ENCODE measurements around the gene ADAM15. TPM values are rescaled to one million over a fixed set of nuclear protein-coding genes. Genes with fewer than 3 reads are reported as not detected.

The ADAM15 gene
- total RNA-seq, 1 donor from 2014 or later = 69.0 TPM

- H3K4me1 Mint-ChIP-seq (ENCODE audit: unreplicated experiment) = peaks cover 11% of the 10 kb centered on the region
- H3K4me3 Mint-ChIP-seq = no peak overlapping the region
- no peaks in the 10 kb centered on the region for H3K27me3 Mint-ChIP-seq
- H3K9me3 Mint-ChIP-seq = no peaks in the 10 kb centered on the region
- H3K27ac Mint-ChIP-seq = no peak overlapping the region
- no peak for TF ChIP-seq CTCF (conservative IDR thresholded peaks at IDR 0.05)
- DNase-seq (ENCODE audit: extremely low spot score, unreplicated experiment) = no peak
- H3K36me3 Mint-ChIP-seq = no peaks in the 10 kb centered on the region
Measured at GRCh38 chr1:155057104-155057503, 6.0 kb downstream of the ADAM15 start.

- no peak for DNase-seq (ENCODE audit: extremely low spot score, unreplicated experiment)
- Mint-ChIP-seq H3K9me3 (no peaks in the 10 kb centered on the region), H3K36me3 (no peaks in the 10 kb centered on the region), H3K27me3 (no peaks in the 10 kb centered on the region), H3K4me3 (no peak overlapping the region), H3K27ac (no peak overlapping the region), H3K4me1 (ENCODE audit: unreplicated experiment) (peaks cover 12% of the 10 kb centered on the region)
- TF ChIP-seq CTCF (conservative IDR thresholded peaks at IDR 0.05) = no peak
Measured at GRCh38 chr1:155057788-155058211, 6.7 kb downstream of the ADAM15 start.

- no peak for DNase-seq (ENCODE audit: extremely low spot score, unreplicated experiment)
- TF ChIP-seq CTCF (conservative IDR thresholded peaks at IDR 0.05) = no peak
- Mint-ChIP-seq H3K9me3 (no peaks in the 10 kb centered on the region), H3K27ac (no peak overlapping the region), H3K36me3 (no peaks in the 10 kb centered on the region), H3K27me3 (peaks cover 3% of the 10 kb centered on the region), H3K4me1 (ENCODE audit: unreplicated experiment) (peaks cover 16% of the 10 kb centered on the region), H3K4me3 (no peak overlapping the region)
Measured at GRCh38 chr1:155060736-155061135, 9.6 kb downstream of the ADAM15 start.

GRCh38 chr1:155061381-155062150, 10.4 kb downstream of the ADAM15 start:
- Mint-ChIP-seq H3K9me3 (no peaks in the 10 kb centered on the region), H3K27me3 (peaks cover 3% of the 10 kb centered on the region), H3K4me3 (peak overlapping the region; percentile 73), H3K27ac (peak overlapping the region; percentile 23), H3K36me3 (no peaks in the 10 kb centered on the region), H3K4me1 (ENCODE audit: unreplicated experiment) (peaks cover 16% of the 10 kb centered on the region)
- peak; percentile 96 for DNase-seq (ENCODE audit: extremely low spot score, unreplicated experiment)
- TF ChIP-seq CTCF (conservative IDR thresholded peaks at IDR 0.05) = peak; percentile 96

- Mint-ChIP-seq H3K27me3 (peaks cover 3% of the 10 kb centered on the region), H3K36me3 (no peaks in the 10 kb centered on the region), H3K27ac (no peak overlapping the region), H3K9me3 (no peaks in the 10 kb centered on the region), H3K4me3 (peak overlapping the region; percentile 95), H3K4me1 (ENCODE audit: unreplicated experiment) (peaks cover 16% of the 10 kb centered on the region)
- TF ChIP-seq CTCF (conservative IDR thresholded peaks at IDR 0.05) = no peak
- DNase-seq (ENCODE audit: extremely low spot score, unreplicated experiment) = no peak
Measured at GRCh38 chr1:155062151-155062686, 11.1 kb downstream of the ADAM15 start.

Data from type B pancreatic cell (in vitro differentiated cells).